HG03354 (cell line): ENCODE results near the gene MAGI1.

ENCODE experiments used
- ATAC-seq: cut with Tn5 transposase; IDR thresholded peaks from one replicate; pipeline ENCODE4 v1.9.1; 2021; ENCODE audit warnings: mild to moderate bottlenecking; ENCODE audit not compliant: unreplicated experiment, poor library complexity, severe bottlenecking

MAGI1 gene

GRCh38 chr3:65343026-65343425 lies 695.7 kb downstream of the MAGI1 start:
- no peak for ATAC-seq

GRCh38 chr3:65342084-65342683 lies 696.5 kb downstream of the MAGI1 start:
- peak; percentile 76 for ATAC-seq

- ATAC-seq, result no peak
Observed at GRCh38 chr3:65339192-65339740, 699.5 kb downstream of the MAGI1 start.

GRCh38 chr3:65338571-65338970 lies 700.1 kb downstream of the MAGI1 start:
- ATAC-seq, result no peak

- no peak for ATAC-seq
Observed at GRCh38 chr3:65335587-65335986, 703.1 kb downstream of the MAGI1 start.

- no peak for ATAC-seq
Observed at GRCh38 chr3:65334045-65334665, 704.6 kb downstream of the MAGI1 start.

- ATAC-seq, result no peak
Observed at GRCh38 chr3:65331730-65332129, 707.0 kb downstream of the MAGI1 start.

GRCh38 chr3:65330072-65330471 lies 708.6 kb downstream of the MAGI1 start:
- no peak for ATAC-seq

GRCh38 chr3:65328148-65328547 lies 710.6 kb downstream of the MAGI1 start:
- no peak for ATAC-seq

GRCh38 chr3:65326574-65326973 lies 712.1 kb downstream of the MAGI1 start:
- no peak for ATAC-seq

- ATAC-seq, result no peak
Observed at GRCh38 chr3:65322910-65323309, 715.8 kb downstream of the MAGI1 start.

- no peak for ATAC-seq
Observed at GRCh38 chr3:65318231-65318630, 720.5 kb downstream of the MAGI1 start.

- no peak for ATAC-seq
Observed at GRCh38 chr3:65314916-65315315, 723.8 kb downstream of the MAGI1 start.

- ATAC-seq, result no peak
Observed at GRCh38 chr3:65314269-65314668, 724.4 kb downstream of the MAGI1 start.

GRCh38 chr3:65313666-65314065 lies 725.1 kb downstream of the MAGI1 start:
- no peak for ATAC-seq

GRCh38 chr3:65305836-65306235 lies 732.9 kb downstream of the MAGI1 start:
- no peak for ATAC-seq
